Astrocyte (in vitro differentiated cells and primary cell): ENCODE results near the gene MED13L. TPM values are rescaled to one million over a fixed set of nuclear protein-coding genes. Genes with fewer than 3 reads are reported as not detected.
"Not testable (repeated sequence)": the region's sequence is repeated elsewhere in the genome, so short reads cannot be mapped to it uniquely, and the experiment has no call there.

Source experiments
- DNase-seq: peaks from one replicate; pipeline ENCODE4 v3.0.0-alpha.2; 2010; ENCODE audit warnings: low read depth
- FAIRE-seq: peaks from 2 replicates; lab custom pipeline; 2011; peaks lifted over from hg19 to GRCh38; lab: Jason Lieb, UNC
- H2AFZ ChIP-seq: 2 replicates; pipeline ENCODE4 v1.6.0; 2012; ENCODE audit warnings: low read depth, low read length, inconsistent platforms
- H3K27ac ChIP-seq: 2 replicates; pipeline ENCODE4 v1.5.1; 2011; ENCODE audit warnings: low read depth, low read length, inconsistent platforms
- H3K27me3 ChIP-seq: 2 replicates; pipeline ENCODE4 v1.6.0; 2011; ENCODE audit warnings: low read length, inconsistent platforms; ENCODE audit not compliant: insufficient read depth
- H3K36me3 ChIP-seq: 2 replicates; pipeline ENCODE4 v1.5.1; 2011; ENCODE audit warnings: low read length, inconsistent platforms; ENCODE audit not compliant: insufficient read depth
- H3K4me1 ChIP-seq: 2 replicates; pipeline ENCODE4 v1.5.1; 2011; ENCODE audit warnings: low read length, inconsistent platforms; ENCODE audit not compliant: insufficient read depth
- H3K4me2 ChIP-seq: 2 replicates; pipeline ENCODE4 v1.6.0; 2012; ENCODE audit warnings: low read length, inconsistent platforms
- H3K4me3 ChIP-seq: 2 replicates; pipeline ENCODE4 v1.5.1; 2011; ENCODE audit warnings: low read depth, mild to moderate bottlenecking, low read length, inconsistent platforms; ENCODE audit not compliant: insufficient read depth
- H3K79me2 ChIP-seq: 2 replicates; pipeline ENCODE4 v1.6.0; 2012; ENCODE audit warnings: mild to moderate bottlenecking, low read length, inconsistent platforms; ENCODE audit not compliant: insufficient read depth
- H3K9ac ChIP-seq: 2 replicates; pipeline ENCODE4 v1.6.0; 2012; ENCODE audit warnings: mild to moderate bottlenecking, low read length, inconsistent platforms
- H3K9me3 ChIP-seq: 2 replicates; pipeline ENCODE4 v1.5.1; 2012; ENCODE audit warnings: low read depth, mild to moderate bottlenecking, low read length, inconsistent platforms; ENCODE audit not compliant: insufficient read depth
- H4K20me1 ChIP-seq: 2 replicates; pipeline ENCODE4 v1.6.0; 2012; ENCODE audit warnings: low read length, inconsistent platforms; ENCODE audit not compliant: insufficient read depth
- H3K27ac Mint-ChIP-seq: one replicate; pipeline ENCODE4 v1.8.0; 2021; ENCODE audit warnings: mild to moderate bottlenecking, mixed read lengths; ENCODE audit not compliant: unreplicated experiment
- H3K27me3 Mint-ChIP-seq: one replicate; pipeline ENCODE4 v1.8.0; 2021; ENCODE audit warnings: low read depth, mixed read lengths; ENCODE audit not compliant: unreplicated experiment
- H3K36me3 Mint-ChIP-seq: one replicate; pipeline ENCODE4 v1.8.0; 2021; ENCODE audit warnings: low read depth, mixed read lengths; ENCODE audit not compliant: unreplicated experiment
- H3K4me1 Mint-ChIP-seq: one replicate; pipeline ENCODE4 v1.8.0; 2021; ENCODE audit warnings: low read depth, mixed read lengths; ENCODE audit not compliant: unreplicated experiment
- H3K4me3 Mint-ChIP-seq: one replicate; pipeline ENCODE4 v1.8.0; 2021; ENCODE audit warnings: mild to moderate bottlenecking, moderate library complexity, mixed read lengths; ENCODE audit not compliant: unreplicated experiment
- H3K9me3 Mint-ChIP-seq: one replicate; pipeline ENCODE4 v1.8.0; 2021; ENCODE audit warnings: mild to moderate bottlenecking, mixed read lengths; ENCODE audit not compliant: unreplicated experiment
- EZH2 ChIP-seq: IDR thresholded peaks from 2 replicates; pipeline ENCODE4 v1.6.1; 2012; ENCODE audit warnings: mild to moderate bottlenecking, low read length, inconsistent platforms; ENCODE audit not compliant: insufficient read depth
- total RNA-seq: library from RNA; stranded (reverse); gene quantifications from 2 replicates; pipeline ENCODE4 v1.2.1, GENCODE V29; 2021
- TF ChIP-seq, protein P1 (sequence below): IDR thresholded peaks from 2 replicates; pipeline ENCODE4 v1.5.1; 2011; ENCODE audit warnings: low read depth, mild to moderate bottlenecking, inconsistent platforms, low read length, moderate library complexity; ENCODE audit not compliant: insufficient read depth

The MED13L gene
- total RNA-seq, 1 donor from 2014 or later: 153 TPM

DNA sequence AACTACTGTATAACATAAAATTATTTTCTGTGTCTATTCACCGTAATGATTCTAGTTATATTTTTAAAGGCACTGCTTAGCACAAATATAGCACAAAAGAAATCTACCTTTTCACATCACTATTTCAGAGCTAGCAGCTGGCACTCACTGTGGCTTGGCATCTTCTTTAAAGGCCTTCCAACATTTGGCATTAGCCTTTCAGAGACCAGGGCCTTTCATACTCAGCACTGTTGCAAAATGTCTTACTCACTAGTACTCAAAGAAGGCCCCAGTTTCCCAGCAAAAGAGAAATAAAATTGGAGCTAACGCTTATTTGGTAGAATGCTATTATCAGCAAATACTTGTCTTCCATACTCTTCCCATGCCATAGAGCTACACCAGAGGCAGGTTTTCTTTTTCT, 238.4 kb downstream of the MED13L start:
- no peak overlapping the region for H2AFZ ChIP-seq
- H4K20me1 ChIP-seq: peaks cover 77% of the 10 kb centered on the region
- no peak overlapping the region for H3K27ac ChIP-seq
- Mint-ChIP-seq H3K36me3 (no peaks in the 10 kb centered on the region), H3K4me1 (peaks cover 26% of the 10 kb centered on the region), H3K4me3 (no peak overlapping the region), H3K27me3 (no peaks in the 10 kb centered on the region), H3K9me3 (no peaks in the 10 kb centered on the region), H3K27ac (no peak overlapping the region)
- H3K9me3 ChIP-seq: no peaks in the 10 kb centered on the region
- H3K9ac ChIP-seq: no peak overlapping the region
- no peaks in the 10 kb centered on the region for H3K36me3 ChIP-seq
- H3K27me3 ChIP-seq: no peaks in the 10 kb centered on the region
- H3K79me2 ChIP-seq: peaks cover 77% of the 10 kb centered on the region
- no peak for TF ChIP-seq EZH2
- TF ChIP-seq, protein P1, sequence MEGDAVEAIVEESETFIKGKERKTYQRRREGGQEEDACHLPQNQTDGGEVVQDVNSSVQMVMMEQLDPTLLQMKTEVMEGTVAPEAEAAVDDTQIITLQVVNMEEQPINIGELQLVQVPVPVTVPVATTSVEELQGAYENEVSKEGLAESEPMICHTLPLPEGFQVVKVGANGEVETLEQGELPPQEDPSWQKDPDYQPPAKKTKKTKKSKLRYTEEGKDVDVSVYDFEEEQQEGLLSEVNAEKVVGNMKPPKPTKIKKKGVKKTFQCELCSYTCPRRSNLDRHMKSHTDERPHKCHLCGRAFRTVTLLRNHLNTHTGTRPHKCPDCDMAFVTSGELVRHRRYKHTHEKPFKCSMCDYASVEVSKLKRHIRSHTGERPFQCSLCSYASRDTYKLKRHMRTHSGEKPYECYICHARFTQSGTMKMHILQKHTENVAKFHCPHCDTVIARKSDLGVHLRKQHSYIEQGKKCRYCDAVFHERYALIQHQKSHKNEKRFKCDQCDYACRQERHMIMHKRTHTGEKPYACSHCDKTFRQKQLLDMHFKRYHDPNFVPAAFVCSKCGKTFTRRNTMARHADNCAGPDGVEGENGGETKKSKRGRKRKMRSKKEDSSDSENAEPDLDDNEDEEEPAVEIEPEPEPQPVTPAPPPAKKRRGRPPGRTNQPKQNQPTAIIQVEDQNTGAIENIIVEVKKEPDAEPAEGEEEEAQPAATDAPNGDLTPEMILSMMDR: no peak
- no peak overlapping the region for H3K4me2 ChIP-seq
- H3K4me1 ChIP-seq: peaks cover 3% of the 10 kb centered on the region
- FAIRE-seq (no peak), DNase-seq (no peak)
- no peak overlapping the region for H3K4me3 ChIP-seq

DNA sequence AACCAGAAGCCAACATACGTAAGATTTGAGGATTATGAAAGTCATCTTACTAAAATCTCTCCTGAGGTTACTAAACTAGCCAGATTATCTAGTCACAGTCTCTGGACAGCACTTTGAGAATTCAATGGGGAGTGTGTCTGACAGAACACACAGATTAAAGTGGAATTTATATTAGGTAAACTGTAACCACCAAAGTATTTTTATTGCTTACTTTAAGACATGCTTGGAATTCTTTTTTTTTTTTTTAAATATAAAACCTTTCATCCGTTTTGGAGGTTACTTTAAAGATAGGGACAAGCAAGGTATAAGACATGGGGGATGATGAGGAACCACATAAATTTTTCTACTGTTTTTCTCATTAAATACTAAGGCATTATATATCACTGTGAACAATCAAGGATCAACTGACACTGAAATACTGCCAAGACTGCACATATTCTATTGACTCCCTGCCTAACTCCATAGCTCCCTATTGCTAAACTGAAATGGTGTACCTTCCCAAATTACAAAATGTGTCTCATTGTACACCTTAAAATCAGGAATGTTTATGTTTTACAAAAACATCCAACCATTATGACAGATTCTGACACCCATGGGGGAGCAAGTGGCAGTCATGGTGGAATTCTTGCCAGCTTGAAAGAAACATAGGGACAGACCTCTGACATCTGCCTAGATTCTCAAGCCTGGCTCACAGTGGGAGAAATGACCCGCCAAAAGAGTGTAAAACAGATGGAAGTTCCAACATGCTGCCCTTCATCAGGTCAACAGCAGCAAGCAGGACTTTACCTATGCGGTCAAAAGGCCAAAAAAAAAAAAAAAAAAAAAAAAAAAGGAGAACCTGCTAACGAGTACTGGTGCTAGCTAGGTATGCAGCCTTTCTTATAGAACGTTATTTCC, 239.3 kb downstream of the MED13L start:
- Mint-ChIP-seq H3K36me3 (no peaks in the 10 kb centered on the region), H3K9me3 (no peaks in the 10 kb centered on the region), H3K4me1 (peaks cover 23% of the 10 kb centered on the region), H3K4me3 (no peak overlapping the region), H3K27me3 (no peaks in the 10 kb centered on the region), H3K27ac (no peak overlapping the region)
- peaks cover 3% of the 10 kb centered on the region for H3K4me1 ChIP-seq
- FAIRE-seq (no peak), DNase-seq (peak; percentile 77)
- H3K36me3 ChIP-seq: no peaks in the 10 kb centered on the region
- no peak overlapping the region for H2AFZ ChIP-seq
- no peaks in the 10 kb centered on the region for H3K9me3 ChIP-seq
- no peak overlapping the region for H3K27ac ChIP-seq
- peaks cover 77% of the 10 kb centered on the region for H3K79me2 ChIP-seq
- no peak overlapping the region for H3K9ac ChIP-seq
- peaks cover 77% of the 10 kb centered on the region for H4K20me1 ChIP-seq
- H3K4me2 ChIP-seq: no peak overlapping the region
- no peaks in the 10 kb centered on the region for H3K27me3 ChIP-seq
- TF ChIP-seq, protein P1: no peak
- TF ChIP-seq EZH2: no peak
- no peak overlapping the region for H3K4me3 ChIP-seq

DNA sequence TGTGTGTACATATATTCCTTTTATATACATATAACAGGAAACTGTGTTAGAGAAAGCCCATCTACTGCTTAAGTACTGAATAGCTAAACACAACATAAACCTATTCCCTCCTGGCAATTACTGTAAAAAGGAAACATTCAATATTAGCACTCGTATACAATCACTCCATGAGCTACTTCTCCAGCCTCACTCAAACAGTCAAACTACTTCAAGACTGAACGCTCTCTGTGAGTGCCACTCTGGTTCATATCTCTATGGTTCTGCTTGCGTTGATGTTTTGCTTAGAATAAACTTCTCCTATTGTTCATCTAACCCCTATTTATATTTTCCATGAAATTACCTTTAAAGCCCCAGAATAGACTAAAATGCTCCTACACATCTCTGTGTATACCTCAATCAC, 243.7 kb downstream of the MED13L start:
- Mint-ChIP-seq H3K36me3 (peaks cover 2% of the 10 kb centered on the region), H3K4me3 (no peak overlapping the region), H3K27me3 (no peaks in the 10 kb centered on the region), H3K27ac (peak overlapping the region; percentile 23), H3K9me3 (no peaks in the 10 kb centered on the region), H3K4me1 (peaks cover 20% of the 10 kb centered on the region)
- DNase-seq: no peak
- peaks cover 79% of the 10 kb centered on the region for H3K79me2 ChIP-seq
- FAIRE-seq: no peak
- no peak overlapping the region for H3K27ac ChIP-seq
- H4K20me1 ChIP-seq: peaks cover 75% of the 10 kb centered on the region
- no peaks in the 10 kb centered on the region for H3K36me3 ChIP-seq
- H3K4me2 ChIP-seq: no peak overlapping the region
- H2AFZ ChIP-seq: no peak overlapping the region
- no peak overlapping the region for H3K9ac ChIP-seq
- H3K4me1 ChIP-seq: peaks cover 3% of the 10 kb centered on the region
- no peak overlapping the region for H3K4me3 ChIP-seq
- TF ChIP-seq, protein P1: no peak
- TF ChIP-seq EZH2: no peak
- no peaks in the 10 kb centered on the region for H3K9me3 ChIP-seq
- H3K27me3 ChIP-seq: no peaks in the 10 kb centered on the region

DNA sequence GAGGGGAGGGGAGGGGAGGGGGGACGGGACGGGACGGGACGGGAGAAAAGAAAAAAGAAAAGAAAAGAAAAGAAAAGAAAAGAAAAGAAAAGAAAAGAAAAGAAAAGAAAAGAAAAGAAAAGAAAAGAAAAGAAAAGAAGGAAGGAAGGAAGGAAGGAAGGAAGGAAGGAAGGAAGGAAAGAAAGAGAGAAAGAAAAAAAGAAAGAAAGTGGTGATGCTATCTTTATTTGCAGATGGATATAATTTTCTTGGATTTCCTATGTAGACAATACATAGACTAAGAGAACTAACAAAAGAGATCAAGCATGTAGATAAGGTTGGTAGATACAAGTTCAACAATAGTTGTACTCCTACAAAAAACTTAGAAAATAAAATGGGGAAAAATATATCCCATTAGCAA, 245.9 kb downstream of the MED13L start:
- H3K4me3 ChIP-seq, H3K27me3 ChIP-seq, H3K4me2 ChIP-seq, H3K27ac ChIP-seq, H3K36me3 Mint-ChIP-seq, H3K4me1 ChIP-seq, H2AFZ ChIP-seq, H3K9me3 ChIP-seq, H3K36me3 ChIP-seq, H3K27me3 Mint-ChIP-seq, DNase-seq, FAIRE-seq, H3K4me3 Mint-ChIP-seq, H3K9me3 Mint-ChIP-seq, H3K27ac Mint-ChIP-seq, H3K9ac ChIP-seq: not testable (repeated sequence)
- H4K20me1 ChIP-seq: peaks cover 80% of the 10 kb centered on the region
- peaks cover 11% of the 10 kb centered on the region for H3K4me1 Mint-ChIP-seq
- H3K79me2 ChIP-seq: peaks cover 82% of the 10 kb centered on the region
